Brain microvascular endothelial cell (primary cell): ENCODE measurements around the gene CALN1.

Source experiments
- DNase-seq: peaks from one replicate; pipeline ENCODE4 v3.0.0-alpha.2; 2020
- H3K27ac ChIP-seq: fragments of 250-450 bp; sonication (Bioruptor Pico); 2 replicates; pipeline ENCODE4 v1.5.1; 2020; ENCODE audit warnings: mild to moderate bottlenecking, moderate library complexity
- H3K27me3 ChIP-seq: fragments of 250-450 bp; sonication (Bioruptor Pico); replicated peaks from 2 replicates; pipeline ENCODE4 v1.5.1; 2020; ENCODE audit warnings: mild to moderate bottlenecking
- H3K36me3 ChIP-seq: fragments of 250-450 bp; sonication (Bioruptor Pico); replicated peaks from 2 replicates; pipeline ENCODE4 v1.5.1; 2020; ENCODE audit warnings: mild to moderate bottlenecking
- H3K4me3 ChIP-seq: 2 replicates; pipeline ENCODE4 v1.5.1; 2011; ENCODE audit warnings: low read depth, mild to moderate bottlenecking, control low read depth, low read length, moderate library complexity
- CTCF ChIP-seq: IDR thresholded peaks from 2 replicates; pipeline ENCODE4 v1.5.1; 2011; ENCODE audit warnings: low read depth, mild to moderate bottlenecking, moderate library complexity, low read length, control low read depth, inconsistent platforms; ENCODE audit errors: missing control alignments
- in situ Hi-C: cut with HindIII; loops from 2 replicates; pipeline ENCODE4 v1.10.0; 2017; ENCODE audit warnings: low sequenced_read_pairs, low pct_ligation_motif_present

The CALN1 gene

DNA sequence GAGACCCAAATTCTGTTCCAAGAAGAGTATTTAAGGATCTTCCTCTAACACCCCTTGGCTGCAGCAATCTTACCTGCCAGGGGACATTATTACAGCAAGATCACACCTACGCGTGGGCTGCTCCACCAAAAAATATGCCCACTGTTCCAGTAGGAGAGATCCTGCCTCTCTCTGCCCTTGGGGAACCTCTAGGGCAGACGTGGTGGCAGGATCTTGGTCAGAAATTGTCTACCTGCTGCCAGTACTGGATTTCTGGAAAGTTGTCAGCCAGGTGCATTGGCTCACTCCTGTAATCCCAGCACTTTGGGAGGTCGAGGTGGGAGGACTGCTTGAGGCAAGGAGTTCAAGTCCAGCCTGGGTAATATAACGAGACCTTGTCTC lies 259.0 kb downstream of the CALN1 start:
- no peak for TF ChIP-seq CTCF
- no peak overlapping the region for H3K4me3 ChIP-seq
- H3K36me3 ChIP-seq: no peaks in the 10 kb centered on the region
- no peak for DNase-seq
- H3K27ac ChIP-seq: no peak overlapping the region
- in situ Hi-C loops: no loop called here
- no peaks in the 10 kb centered on the region for H3K27me3 ChIP-seq

DNA sequence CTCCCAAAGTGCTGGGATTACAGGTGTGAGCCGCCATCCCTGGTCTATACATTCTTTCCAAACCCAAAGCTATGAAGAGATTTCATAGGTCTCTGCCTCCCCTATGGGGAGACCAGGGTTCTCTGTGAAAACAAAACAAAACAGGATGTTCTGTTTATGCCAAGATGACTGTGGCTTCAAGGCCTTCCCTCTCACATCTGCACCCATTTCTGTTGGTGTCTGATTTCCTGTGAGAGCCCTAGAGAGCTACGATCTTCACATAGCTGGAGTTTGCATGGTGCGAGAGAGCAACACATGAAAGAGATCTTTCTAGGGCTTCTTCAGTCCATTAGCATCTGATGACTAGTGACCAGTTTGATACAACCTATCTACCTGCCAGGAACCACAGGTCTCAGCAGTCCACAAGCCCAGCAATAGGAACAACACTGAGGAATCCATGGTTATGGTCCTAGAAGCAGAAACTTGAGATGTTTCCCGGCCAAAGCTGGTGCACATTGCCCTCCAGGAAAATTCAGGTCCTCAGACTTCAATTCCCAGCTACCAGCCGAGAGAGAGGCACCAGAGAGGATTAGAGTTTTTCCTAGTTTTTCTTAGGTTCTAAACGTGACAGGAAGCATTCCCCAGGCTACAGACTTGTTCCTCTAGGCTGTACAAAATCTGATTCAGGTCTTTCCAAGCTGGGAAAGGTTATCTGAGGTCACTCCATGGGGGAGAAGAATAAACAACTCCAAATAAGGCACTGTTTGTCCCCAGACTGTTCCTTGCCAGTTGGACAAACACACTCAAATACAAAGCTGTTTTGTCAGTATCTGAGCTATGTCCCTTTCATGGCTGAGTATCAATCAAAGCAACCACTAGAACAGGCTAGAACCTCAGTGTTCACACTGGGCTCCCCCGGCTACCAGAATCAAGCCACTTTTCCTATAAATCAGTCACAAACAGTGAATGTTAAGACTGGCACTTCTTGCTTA lies 259.7 kb downstream of the CALN1 start:
- no peak overlapping the region for H3K4me3 ChIP-seq
- TF ChIP-seq CTCF: no peak
- no peaks in the 10 kb centered on the region for H3K27me3 ChIP-seq
- in situ Hi-C loops: no loop called here
- H3K27ac ChIP-seq: no peak overlapping the region
- H3K36me3 ChIP-seq: no peaks in the 10 kb centered on the region
- DNase-seq: no peak

DNA sequence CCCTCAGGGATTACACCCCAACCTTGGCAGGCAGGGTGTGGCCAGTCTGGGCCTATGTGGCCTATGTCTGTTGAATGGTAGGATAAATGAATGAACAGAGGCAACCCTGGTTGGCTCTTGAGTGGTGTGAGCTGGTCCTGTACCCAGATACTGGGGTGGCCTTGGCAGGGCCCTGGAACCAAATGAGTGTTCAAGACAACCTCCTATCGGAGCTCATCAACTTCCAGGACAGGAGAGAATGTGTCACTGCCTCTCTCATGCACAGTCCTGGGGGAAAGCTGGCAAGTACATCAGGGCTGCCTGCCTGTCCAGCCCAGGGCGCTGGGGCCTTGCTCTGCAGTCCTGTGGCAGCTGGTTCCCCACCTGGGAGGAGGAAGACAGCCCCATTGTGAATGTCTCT lies 271.6 kb downstream of the CALN1 start:
- TF ChIP-seq CTCF: no peak
- Histone ChIP-seq H3K27me3 (no peaks in the 10 kb centered on the region), H3K36me3 (no peaks in the 10 kb centered on the region), H3K4me3 (no peak overlapping the region), H3K27ac (no peak overlapping the region)
- no peak for DNase-seq
- in situ Hi-C loops: no loop called here

DNA sequence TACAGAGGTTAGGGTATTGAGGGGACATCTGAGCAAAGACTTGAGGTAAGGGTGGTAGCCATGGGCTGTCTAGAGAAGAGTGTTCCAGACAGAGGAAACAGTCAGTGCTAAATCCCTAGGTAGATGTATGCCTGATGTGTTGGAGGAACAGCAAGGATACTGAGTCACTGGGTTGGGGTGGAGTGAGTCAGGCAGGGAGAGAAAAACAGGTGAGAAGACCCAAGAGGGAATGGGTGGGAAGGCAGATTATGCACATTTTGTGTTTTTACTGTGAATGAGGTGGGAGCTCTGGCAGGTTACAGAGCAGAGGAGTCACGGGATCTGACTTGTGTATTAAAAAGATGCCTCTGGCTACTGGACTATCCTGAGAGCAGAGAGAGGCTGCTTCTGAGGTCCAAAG lies 285.0 kb downstream of the CALN1 start:
- in situ Hi-C loops: no loop called here
- Histone ChIP-seq H3K27ac (no peak overlapping the region), H3K36me3 (no peaks in the 10 kb centered on the region), H3K4me3 (no peak overlapping the region), H3K27me3 (no peaks in the 10 kb centered on the region)
- no peak for TF ChIP-seq CTCF
- DNase-seq: no peak

- H3K36me3 ChIP-seq: no peaks in the 10 kb centered on the region
- DNase-seq: no peak
- TF ChIP-seq CTCF: no peak
- H3K27me3 ChIP-seq: no peaks in the 10 kb centered on the region
- in situ Hi-C loops: no loop called here
- no peak overlapping the region for H3K4me3 ChIP-seq
- no peak overlapping the region for H3K27ac ChIP-seq
Observed at GRCh38 chr7:72123913-72124312, 288.2 kb downstream of the CALN1 start.
